PC-9 (cell line): ENCODE data around the gene CFAP410. TPM values are rescaled to one million over a fixed set of nuclear protein-coding genes. Genes with fewer than 3 reads are reported as not detected.

Source experiments
- BruUV-seq: library from RNA; stranded (reverse); fragments of 400-500 nt; replicated peaks from 2 replicates; lab custom pipeline; 2021; lab: Mats Ljungman, UMichigan
- CTCF ChIA-PET: fragments of 300-600 bp; sonication (Branson Sonifier 250); formaldehyde crosslinking; loops from one replicate; lab custom pipeline; 2022; ENCODE audit warnings: antibody characterized with exemption; lab: Charles Lee
- POLR2A ChIA-PET: fragments of 300-600 bp; sonication (Branson Sonifier 250); formaldehyde crosslinking; loops from one replicate; lab custom pipeline; 2022; ENCODE audit warnings: antibody characterized with exemption; ENCODE audit not compliant: unreplicated experiment; lab: Charles Lee
- DNase-seq, 2 experiments: peaks; one replicate each; pipeline versions ENCODE4 v3.0.0 to v3.0.0-alpha.2; 2015 to 2022; ENCODE audit warnings: mixed read lengths in 1 of 2
- H2AFZ ChIP-seq: fragments of 200-600 bp; sonication (generic); 2 replicates; pipeline ENCODE4 v1.8.1; 2017; ENCODE audit warnings: antibody characterized with exemption
- H3F3A ChIP-seq: fragments of 200-600 bp; sonication (generic); 2 replicates; pipeline ENCODE4 v1.8.1; 2017; ENCODE audit warnings: antibody characterized with exemption, mild to moderate bottlenecking, low read depth; ENCODE audit not compliant: insufficient read depth
- H3K27ac ChIP-seq: fragments of 200-600 bp; sonication (generic); 2 replicates; pipeline ENCODE4 v1.6.1; 2016; ENCODE audit warnings: mixed run types
- H3K27me3 ChIP-seq: fragments of 200-600 bp; sonication (generic); 2 replicates; pipeline ENCODE4 v1.6.1; 2016; ENCODE audit warnings: low read depth, mixed run types; ENCODE audit not compliant: insufficient read depth
- H3K36me3 ChIP-seq: fragments of 200-600 bp; sonication (generic); 2 replicates; pipeline ENCODE4 v1.6.1; 2016; ENCODE audit warnings: low read depth, mixed run types
- H3K4me1 ChIP-seq: fragments of 200-600 bp; sonication (generic); replicated peaks from 2 replicates; pipeline ENCODE4 v1.6.1; 2016; ENCODE audit warnings: mixed run types; ENCODE audit not compliant: insufficient read depth
- H3K4me2 ChIP-seq: fragments of 200-600 bp; sonication (generic); 2 replicates; pipeline ENCODE4 v1.6.1; 2017; ENCODE audit warnings: mixed run types
- H3K4me3 ChIP-seq: fragments of 200-600 bp; sonication (generic); 2 replicates; pipeline ENCODE4 v1.6.1; 2016; ENCODE audit warnings: mixed run types
- H3K79me2 ChIP-seq: fragments of 200-600 bp; sonication (generic); 2 replicates; pipeline ENCODE4 v1.6.1; 2017; ENCODE audit warnings: low read depth, mixed run types
- H3K9me2 ChIP-seq: fragments of 200-600 bp; sonication (generic); 2 replicates; pipeline ENCODE4 v1.8.1; 2017; ENCODE audit warnings: mild to moderate bottlenecking; ENCODE audit not compliant: insufficient read depth
- H3K9me3 ChIP-seq: fragments of 200-600 bp; sonication (generic); 2 replicates; pipeline ENCODE4 v1.8.1; 2016; ENCODE audit warnings: low read depth; ENCODE audit not compliant: insufficient read depth
- H4K20me1 ChIP-seq: fragments of 200-600 bp; sonication (generic); 2 replicates; pipeline ENCODE4 v1.8.1; 2017; ENCODE audit not compliant: insufficient read depth
- EZH2 ChIP-seq: fragments of 200-600 bp; sonication (generic); IDR thresholded peaks from 2 replicates; pipeline ENCODE4 v1.8.0; 2017; ENCODE audit warnings: antibody characterized with exemption, low read depth
- intact Hi-C: fragments of 100-400 bp; cut with micrococcal nuclease; formaldehyde crosslinking; loops from one replicate; pipeline ENCODE4 v1.10.0; 2022; ENCODE audit not compliant: unreplicated experiment
- total RNA-seq: library from RNA; stranded (reverse); gene quantifications from 2 replicates; pipeline ENCODE4 v1.2.3, GENCODE V29; 2021
- TF ChIP-seq, protein P1 (sequence below): fragments of 200-600 bp; sonication (generic); conservative IDR thresholded peaks from 2 replicates; pipeline ENCODE4 v1.6.1; 2017; ENCODE audit warnings: mixed run types, antibody characterized with exemption, mild to moderate bottlenecking, moderate library complexity

The CFAP410 gene
- total RNA-seq, 1 experiment from 2014 or later: 12.5 TPM

DNA sequence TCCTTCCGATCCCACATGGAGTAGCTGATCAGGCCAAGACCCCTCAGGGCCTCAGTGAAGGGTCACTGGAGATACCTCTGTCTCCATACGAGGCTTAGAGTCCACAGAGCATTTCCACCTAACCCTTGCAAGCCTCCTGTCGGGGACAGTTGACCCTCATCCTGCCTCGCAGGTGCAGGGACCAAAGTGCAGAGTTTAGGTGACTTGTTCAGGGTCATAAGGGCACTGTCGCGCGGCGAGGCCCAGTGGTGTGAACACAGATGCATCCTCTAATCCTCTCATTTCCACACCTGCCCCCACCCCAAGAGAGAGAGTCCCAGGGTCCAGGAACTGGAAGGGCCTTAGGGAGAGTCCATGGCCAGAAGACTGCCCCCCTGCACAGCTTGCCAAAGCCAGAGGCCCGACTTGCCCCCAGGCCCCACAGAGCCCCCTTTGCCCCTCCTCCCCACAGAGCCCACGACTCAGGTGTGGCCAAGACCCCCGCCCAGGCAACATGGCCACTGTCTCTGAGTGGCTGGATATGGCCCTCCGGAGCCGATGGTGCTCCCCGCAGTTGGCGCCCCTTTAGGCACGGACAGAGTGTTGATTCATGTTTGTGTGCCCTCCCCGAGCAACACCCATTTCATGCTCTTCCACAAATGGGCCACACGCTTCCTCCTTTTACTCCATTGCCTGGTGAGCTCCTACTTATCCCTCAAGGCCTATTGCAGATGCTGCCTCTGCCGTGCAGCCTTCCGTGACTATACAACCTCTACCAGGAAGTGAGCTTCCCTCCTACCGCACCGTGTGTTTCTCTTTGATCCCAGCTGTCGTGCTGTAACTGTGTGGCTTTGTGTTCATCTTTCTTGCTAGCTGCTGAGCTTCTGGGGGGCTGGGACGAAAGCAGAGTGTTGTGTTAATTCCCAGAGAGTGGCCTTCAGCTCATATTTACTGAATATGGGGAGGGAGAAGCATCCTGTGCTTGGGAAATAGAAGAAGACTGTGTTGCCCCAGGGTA is 15.9 kb upstream of the CFAP410 start:
- H3K36me3 ChIP-seq: no peaks in the 10 kb centered on the region
- POLR2A ChIA-PET: no interaction called here
- no peaks in the 10 kb centered on the region for H3K79me2 ChIP-seq
- H3K9me2 ChIP-seq: no peaks in the 10 kb centered on the region
- no peaks in the 10 kb centered on the region for H3F3A ChIP-seq
- H3K4me2 ChIP-seq: no peak overlapping the region
- no peak overlapping the region for H3K4me3 ChIP-seq
- H2AFZ ChIP-seq: no peak overlapping the region
- H3K9me3 ChIP-seq: no peaks in the 10 kb centered on the region
- TF ChIP-seq EZH2: no peak
- TF ChIP-seq, protein P1, sequence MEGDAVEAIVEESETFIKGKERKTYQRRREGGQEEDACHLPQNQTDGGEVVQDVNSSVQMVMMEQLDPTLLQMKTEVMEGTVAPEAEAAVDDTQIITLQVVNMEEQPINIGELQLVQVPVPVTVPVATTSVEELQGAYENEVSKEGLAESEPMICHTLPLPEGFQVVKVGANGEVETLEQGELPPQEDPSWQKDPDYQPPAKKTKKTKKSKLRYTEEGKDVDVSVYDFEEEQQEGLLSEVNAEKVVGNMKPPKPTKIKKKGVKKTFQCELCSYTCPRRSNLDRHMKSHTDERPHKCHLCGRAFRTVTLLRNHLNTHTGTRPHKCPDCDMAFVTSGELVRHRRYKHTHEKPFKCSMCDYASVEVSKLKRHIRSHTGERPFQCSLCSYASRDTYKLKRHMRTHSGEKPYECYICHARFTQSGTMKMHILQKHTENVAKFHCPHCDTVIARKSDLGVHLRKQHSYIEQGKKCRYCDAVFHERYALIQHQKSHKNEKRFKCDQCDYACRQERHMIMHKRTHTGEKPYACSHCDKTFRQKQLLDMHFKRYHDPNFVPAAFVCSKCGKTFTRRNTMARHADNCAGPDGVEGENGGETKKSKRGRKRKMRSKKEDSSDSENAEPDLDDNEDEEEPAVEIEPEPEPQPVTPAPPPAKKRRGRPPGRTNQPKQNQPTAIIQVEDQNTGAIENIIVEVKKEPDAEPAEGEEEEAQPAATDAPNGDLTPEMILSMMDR: no peak
- no TSS peak for BruUV-seq
- CTCF ChIA-PET: interaction anchor here (0.6 kb wide), 1 partner anchor 23 kb away, joined by 4 read pairs; no protein-coding TSS in a partner anchor
- H4K20me1 ChIP-seq: no peaks in the 10 kb centered on the region
- no peak overlapping the region for H3K27ac ChIP-seq
- no peak for DNase-seq
- peaks cover 37% of the 10 kb centered on the region for H3K27me3 ChIP-seq
- intact Hi-C loops: no loop called here
- H3K4me1 ChIP-seq: no peaks in the 10 kb centered on the region

DNA sequence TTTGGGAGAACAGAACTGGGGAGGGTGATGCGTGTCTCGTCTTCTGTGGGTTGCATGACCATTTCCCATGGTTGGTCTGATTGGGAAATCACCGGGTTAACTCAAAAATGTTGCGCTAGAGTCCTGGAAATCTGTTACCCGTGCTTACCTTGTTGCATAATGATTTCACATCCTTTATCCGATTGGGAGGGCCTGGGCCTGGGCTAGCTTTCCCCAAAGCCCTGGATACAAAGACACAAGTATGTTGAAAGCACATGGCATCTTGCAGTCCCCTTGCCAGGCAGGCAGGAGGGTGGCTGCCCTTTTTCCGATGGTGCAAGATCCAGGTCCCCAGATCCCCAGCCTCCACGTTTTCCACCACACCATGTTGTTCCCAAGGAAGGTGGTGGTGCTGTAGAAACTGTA is 14.8 kb upstream of the CFAP410 start:
- Histone ChIP-seq H3K79me2 (no peaks in the 10 kb centered on the region), H3K9me2 (no peaks in the 10 kb centered on the region), H3K4me2 (no peak overlapping the region), H3K27me3 (peaks cover 35% of the 10 kb centered on the region), H3K9me3 (no peaks in the 10 kb centered on the region), H3K36me3 (no peaks in the 10 kb centered on the region), H2AFZ (no peak overlapping the region), H4K20me1 (no peaks in the 10 kb centered on the region), H3F3A (no peaks in the 10 kb centered on the region), H3K27ac (no peak overlapping the region), H3K4me1 (no peaks in the 10 kb centered on the region), H3K4me3 (no peak overlapping the region)
- ChIA-PET CTCF (no interaction called here), POLR2A (no interaction called here)
- DNase-seq: no peak
- TF ChIP-seq EZH2: no peak
- TF ChIP-seq, protein P1: no peak
- intact Hi-C loops: no loop called here
- BruUV-seq: no TSS peak

DNA sequence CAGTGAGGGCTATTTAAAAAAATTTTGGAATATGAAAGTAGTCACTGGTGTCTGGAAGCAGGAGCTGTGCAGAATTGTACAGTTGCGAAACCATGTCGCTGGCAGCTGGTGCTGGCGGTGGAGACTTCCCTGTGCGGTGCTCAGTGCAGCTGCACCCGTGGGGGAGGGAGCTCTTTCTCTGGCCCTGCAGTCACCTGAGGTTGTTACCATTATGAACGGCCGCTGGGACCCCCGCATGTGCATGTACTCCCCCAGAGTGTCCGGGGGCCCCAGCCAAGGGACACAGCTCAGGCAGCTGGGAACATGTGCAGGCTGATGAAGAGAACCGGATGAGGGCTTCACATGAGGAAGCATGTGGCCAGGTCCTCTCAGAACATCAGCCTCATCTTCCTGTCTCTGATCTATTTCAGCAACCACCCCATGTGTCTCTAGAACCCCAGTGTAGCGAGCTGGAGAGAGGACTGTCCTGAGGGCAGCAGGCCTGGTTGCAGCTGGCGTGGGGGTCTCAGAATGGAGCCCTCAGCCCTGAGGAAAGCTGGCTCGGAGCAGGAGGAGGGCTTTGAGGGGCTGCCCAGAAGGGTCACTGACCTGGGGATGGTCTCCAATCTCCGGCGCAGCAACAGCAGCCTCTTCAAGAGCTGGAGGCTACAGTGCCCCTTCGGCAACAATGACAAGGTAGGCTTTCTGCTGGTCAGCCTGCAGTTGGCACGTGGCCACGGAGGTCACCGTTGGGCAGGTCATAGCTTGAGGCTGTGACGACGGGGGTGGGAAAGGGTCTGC is 14.2 kb upstream of the CFAP410 start, which contains the start of gene TRPM2:
TRPM2 (plus strand) TSS at position 431 of the 780 bp plus-strand sequence; CDS start at position 511, 80 bp downstream.
- H3K4me2 ChIP-seq: no peak within 1 kb of the TSS
- no peaks in the 10 kb centered on the region for H3K79me2 ChIP-seq
- TF ChIP-seq, protein P1: no peak
- TF ChIP-seq EZH2: no peak
- no peak within 1 kb of the TSS for H3K27ac ChIP-seq
- H3K9me2 ChIP-seq: no peaks in the 10 kb centered on the region
- no TSS peak for BruUV-seq
- H3K4me1 ChIP-seq: no peaks in the 10 kb centered on the region
- DNase-seq: no peak
- no peaks in the 10 kb centered on the region for H3F3A ChIP-seq
- POLR2A ChIA-PET: no interaction called here
- H3K4me3 ChIP-seq: no peak within 1 kb of the TSS
- no peaks in the 10 kb centered on the region for H3K9me3 ChIP-seq
- H3K27me3 ChIP-seq: peaks cover 29% of the 10 kb centered on the region
- no peaks in the 10 kb centered on the region for H3K36me3 ChIP-seq
- no peaks in the 10 kb centered on the region for H4K20me1 ChIP-seq
- intact Hi-C loops: no loop called here
- CTCF ChIA-PET: no interaction called here
- H2AFZ ChIP-seq: no peak within 1 kb of the TSS
